GM21515 (cell line): ENCODE measurements around the gene CDK8.
"Not testable (repeated sequence)": the region's sequence is repeated elsewhere in the genome, so short reads cannot be mapped to it uniquely, and the experiment has no call there.

Source experiments
- ATAC-seq: cut with Tn5 transposase; IDR thresholded peaks from one replicate; pipeline ENCODE4 v1.9.1; 2021; ENCODE audit not compliant: unreplicated experiment

Gene CDK8

DNA sequence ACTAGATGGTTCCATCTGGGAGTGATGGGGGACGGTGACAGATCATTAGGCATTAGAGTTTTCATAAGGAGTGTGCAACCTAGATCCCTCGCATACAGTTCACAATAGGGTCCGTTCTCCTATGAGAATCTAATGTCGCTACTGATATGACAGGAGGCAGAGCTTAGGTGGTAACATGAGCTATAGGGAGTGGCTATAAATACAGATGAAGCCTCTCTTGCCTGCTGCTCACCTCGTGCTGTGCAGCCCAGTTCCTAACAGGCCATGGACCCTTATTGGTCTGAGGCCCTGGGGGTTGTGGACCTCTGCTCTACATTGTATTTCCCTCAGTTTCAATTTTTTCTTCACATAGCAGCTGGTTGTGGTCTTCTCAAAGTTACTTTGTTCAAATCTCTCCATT lies 56.5 kb downstream of the CDK8 start:
- no peak for ATAC-seq

DNA sequence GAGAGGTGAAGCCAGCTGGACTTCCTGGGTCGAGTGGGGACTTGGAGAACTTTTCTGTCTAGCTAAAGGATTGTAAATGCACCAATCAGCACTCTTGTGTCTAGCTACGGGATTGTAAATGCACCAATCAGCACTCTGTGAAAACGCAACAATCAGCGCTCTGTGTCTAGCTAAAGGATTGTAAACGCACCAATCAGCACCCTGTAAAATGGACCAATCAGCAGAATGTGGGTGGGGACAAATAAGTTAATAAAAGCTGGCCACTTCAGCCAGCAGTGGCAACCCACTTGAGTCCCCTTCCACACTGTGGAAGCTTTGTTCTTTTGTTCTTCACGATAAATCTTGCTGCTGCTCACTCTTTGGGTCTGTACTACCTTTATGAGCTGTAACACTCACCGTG lies 58.1 kb downstream of the CDK8 start:
- not testable (repeated sequence) for ATAC-seq

GRCh38 chr13:26316095-26316494 lies 62.2 kb downstream of the CDK8 start:
- not testable (repeated sequence) for ATAC-seq

DNA sequence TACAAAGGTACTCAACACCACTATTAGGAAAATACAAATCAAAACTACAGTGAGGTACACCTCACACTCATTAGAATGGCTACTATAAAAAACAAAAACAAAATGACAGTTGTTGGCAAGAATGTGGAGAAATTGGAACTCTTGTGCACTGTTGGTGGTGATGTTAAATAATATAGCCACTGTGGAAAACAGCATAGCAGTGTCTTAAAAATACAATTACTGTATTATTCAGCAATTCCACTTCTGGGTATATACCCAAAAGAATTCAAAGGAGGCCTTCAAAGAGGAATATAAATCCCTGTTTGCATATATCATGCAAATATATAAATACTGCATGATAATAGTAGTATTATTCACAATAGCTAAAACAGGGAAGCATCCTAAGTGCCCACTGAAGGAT lies 66.8 kb downstream of the CDK8 start:
- ATAC-seq: no peak

- no peak for ATAC-seq
These were observed 69.2 kb downstream of the CDK8 start for GRCh38 chr13:26323127-26323526.

GRCh38 chr13:26323764-26324163 lies 69.8 kb downstream of the CDK8 start:
- ATAC-seq: no peak

DNA sequence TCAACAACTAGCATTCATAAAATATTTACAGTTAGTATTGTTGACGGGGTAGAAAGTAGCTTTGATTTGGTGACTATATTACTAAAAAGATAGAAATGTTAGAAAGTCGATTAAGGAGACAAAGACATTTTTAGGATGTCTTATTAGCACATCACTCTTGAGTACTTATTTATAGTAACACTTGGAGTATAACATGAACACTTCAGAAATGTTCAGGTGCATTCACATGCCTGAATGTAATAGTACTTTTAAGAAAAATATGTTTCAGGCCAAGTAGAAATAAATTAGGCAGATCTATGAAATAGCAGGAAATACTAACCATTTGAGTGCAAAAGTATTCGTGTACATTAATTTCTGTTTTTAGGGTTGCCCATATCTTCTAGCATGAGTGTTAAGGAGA lies 70.4 kb downstream of the CDK8 start:
- ATAC-seq: no peak

DNA sequence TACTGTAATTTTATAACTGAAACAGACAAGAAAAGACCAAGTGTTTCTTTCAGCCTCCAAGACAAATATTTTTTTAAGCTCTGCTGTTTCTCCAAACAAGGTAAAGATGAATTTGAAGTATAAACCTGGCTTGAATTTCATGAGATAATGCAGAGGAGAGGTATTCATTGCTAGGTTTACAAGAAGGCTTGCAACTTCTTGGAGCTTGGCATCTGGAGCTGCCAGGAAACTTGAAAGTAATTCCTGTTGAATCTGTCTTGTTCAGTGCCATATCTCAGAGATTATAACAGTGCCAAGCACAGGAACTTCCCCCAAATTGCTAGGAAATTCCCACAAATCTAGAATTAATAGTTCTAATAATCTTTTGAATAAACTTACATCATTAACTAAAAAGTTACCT lies 70.9 kb downstream of the CDK8 start:
- ATAC-seq: no peak

- peak; percentile 57 for ATAC-seq
These were observed 71.9 kb downstream of the CDK8 start for GRCh38 chr13:26325876-26326275.

DNA sequence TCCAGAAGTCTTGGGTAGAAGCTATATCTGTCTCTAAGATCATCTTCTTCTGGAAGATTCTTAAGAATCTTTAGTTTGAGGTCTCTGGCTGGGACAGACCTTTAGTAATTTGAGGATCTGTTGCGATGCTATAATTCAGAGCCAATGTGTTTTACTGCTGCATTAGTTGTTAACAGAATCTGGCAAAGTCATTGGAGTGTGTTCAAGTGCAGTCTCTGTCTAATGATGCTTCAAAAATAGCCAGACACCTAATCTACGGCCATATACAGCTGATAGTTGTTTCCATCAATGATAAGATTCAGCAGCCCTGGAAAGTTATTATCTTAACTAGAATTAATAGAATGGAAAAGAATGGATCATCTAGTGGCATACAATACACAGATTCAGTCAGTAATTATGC lies 72.6 kb downstream of the CDK8 start:
- no peak for ATAC-seq

- no peak for ATAC-seq
These were observed 74.2 kb downstream of the CDK8 start for GRCh38 chr13:26327940-26328725.

GRCh38 chr13:26335158-26335557 lies 81.2 kb downstream of the CDK8 start:
- ATAC-seq: no peak

DNA sequence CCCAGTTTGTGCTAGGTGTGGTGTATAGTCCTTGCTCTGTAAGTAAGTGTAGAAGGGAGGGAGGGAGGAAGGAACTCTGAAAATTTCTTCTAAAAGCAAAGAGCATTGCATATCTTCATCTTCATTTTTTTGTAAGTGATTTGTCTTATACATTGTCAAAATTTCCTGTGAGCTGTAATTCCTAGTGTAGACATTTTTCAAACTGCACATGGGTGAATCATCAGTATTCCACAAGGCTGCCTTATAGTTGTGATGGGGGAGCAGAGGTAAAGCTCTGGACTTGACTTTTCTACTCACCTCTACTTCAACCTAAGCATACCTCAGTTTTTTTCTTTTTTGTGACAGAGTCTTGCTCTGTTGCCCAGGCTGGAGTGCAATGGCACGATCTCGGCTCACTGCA lies 86.9 kb downstream of the CDK8 start:
- ATAC-seq: no peak

- ATAC-seq: no peak
These were observed 89.0 kb downstream of the CDK8 start for GRCh38 chr13:26342898-26343297.

- ATAC-seq: no peak
These were observed 89.9 kb downstream of the CDK8 start for GRCh38 chr13:26343816-26344215.

- no peak for ATAC-seq
These were observed 91.1 kb downstream of the CDK8 start for GRCh38 chr13:26344980-26345379.

DNA sequence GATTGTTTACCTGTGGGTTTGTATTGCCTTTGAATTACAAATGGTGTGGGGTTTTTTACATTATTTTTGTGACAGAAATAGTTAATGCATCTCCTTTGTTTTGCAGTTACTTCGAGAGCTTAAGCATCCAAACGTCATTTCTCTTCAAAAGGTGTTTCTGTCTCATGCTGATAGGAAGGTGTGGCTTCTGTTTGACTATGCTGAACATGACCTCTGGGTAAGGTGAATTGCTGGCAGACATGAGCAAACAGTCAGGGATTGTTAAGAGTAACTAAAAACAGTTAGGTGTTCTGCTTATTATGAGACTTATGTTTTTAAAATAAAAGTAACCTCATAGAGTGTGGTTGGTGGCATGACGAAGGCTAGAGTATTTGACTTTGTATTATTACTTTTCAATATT lies 95.0 kb downstream of the CDK8 start:
- ATAC-seq: no peak

- ATAC-seq: no peak
These were observed 108.3 kb downstream of the CDK8 start for GRCh38 chr13:26362261-26362660.

DNA sequence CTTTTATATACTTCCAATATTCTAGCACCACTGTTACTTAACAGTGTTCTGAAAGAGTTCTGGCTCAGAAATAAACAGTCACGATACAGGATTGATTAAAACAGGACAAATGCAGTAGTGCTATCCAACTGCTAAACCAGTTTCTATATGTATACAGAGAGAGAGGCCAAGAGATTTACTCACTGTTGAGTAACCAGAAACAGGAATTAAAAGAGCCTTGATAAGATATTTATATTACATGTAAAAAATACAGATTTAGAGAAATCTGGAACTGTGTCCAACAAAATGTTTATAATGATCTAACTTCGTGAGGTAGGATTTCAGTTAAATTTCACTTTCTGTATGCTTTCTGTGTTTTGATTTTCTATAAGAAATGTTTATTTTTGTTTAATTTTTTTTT lies 116.6 kb downstream of the CDK8 start:
- no peak for ATAC-seq

- no peak for ATAC-seq
These were observed 118.8 kb downstream of the CDK8 start for GRCh38 chr13:26372747-26373146.

- ATAC-seq: no peak
These were observed 122.5 kb downstream of the CDK8 start for GRCh38 chr13:26376430-26376829.

DNA sequence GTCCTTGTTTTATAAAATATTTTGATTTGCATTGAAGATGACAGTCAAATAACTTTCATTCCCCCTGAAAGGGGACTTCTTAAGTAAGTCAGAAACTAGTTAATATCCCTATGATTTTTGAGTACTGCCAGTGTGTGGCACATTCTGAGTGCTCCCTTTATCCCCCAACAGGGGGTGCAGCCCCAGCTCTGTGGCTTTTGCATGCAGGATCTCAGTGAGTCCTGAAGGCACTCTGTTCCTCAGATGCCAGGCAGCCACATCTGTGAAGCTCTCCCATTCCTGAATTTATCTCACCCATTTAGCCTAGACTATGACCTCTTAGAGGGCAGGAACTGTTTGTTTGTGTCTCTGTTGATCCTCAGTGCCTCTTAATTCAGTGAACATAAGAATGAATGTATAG lies 123.1 kb downstream of the CDK8 start:
- ATAC-seq: no peak

GRCh38 chr13:26378116-26378515 lies 124.2 kb downstream of the CDK8 start:
- ATAC-seq: no peak
